Endothelial cell of umbilical vein (primary cell): ENCODE measurements around the gene GCAT. TPM values are rescaled to one million over a fixed set of nuclear protein-coding genes. Genes with fewer than 3 reads are reported as not detected.

Experiments used
- BruUV-seq: library from RNA; stranded (reverse); fragments of 400-500 nt; replicated peaks from 2 replicates; lab custom pipeline; 2021; lab: Mats Ljungman, UMichigan
- CTCF ChIA-PET: fragments of 300-600, 350-600 bp; sonication (Branson Sonifier 250); formaldehyde crosslinking; loops from one replicate; lab custom pipeline; 2021; ENCODE audit warnings: antibody characterized with exemption, inconsistent platforms; lab: Charles Lee
- POLR2A ChIA-PET: fragments of 300-600, 350-600 bp; sonication (Branson Sonifier 250); formaldehyde crosslinking; loops from one replicate; lab custom pipeline; 2021; ENCODE audit warnings: antibody characterized with exemption, inconsistent platforms; lab: Charles Lee
- DNase-seq: peaks from one replicate; pipeline ENCODE4 v3.0.0-alpha.2; 2011; ENCODE audit warnings: low read depth, low spot score
- FAIRE-seq: peaks from 2 replicates; lab custom pipeline; 2011; peaks lifted over from hg19 to GRCh38; lab: Jason Lieb, UNC
- H2AFZ ChIP-seq: 2 replicates; pipeline ENCODE4 v1.6.0; 2012; ENCODE audit warnings: low read depth, low read length, control low read depth, inconsistent platforms
- H3K27ac ChIP-seq: 2 replicates; pipeline ENCODE4 v1.5.1; 2011; ENCODE audit warnings: low read depth, mild to moderate bottlenecking, control low read depth, low read length, moderate library complexity; ENCODE audit not compliant: insufficient read depth
- H3K27me3 ChIP-seq, 2 experiments: 2 replicates each; pipeline versions ENCODE4 v1.6.0 to v1.6.1; 2011; ENCODE audit warnings: low read length in 2 of 2, mixed read lengths in 1 of 2; ENCODE audit not compliant: control insufficient read depth in 2 of 2, insufficient read depth in 2 of 2
- H3K36me3 ChIP-seq, 2 experiments: 2 replicates in 1 of 2; 3 replicates in 1 of 2; pipeline ENCODE4 v1.5.1; 2011; ENCODE audit warnings: low read length in 2 of 2, mild to moderate bottlenecking in 1 of 2, moderate library complexity in 1 of 2; ENCODE audit not compliant: control insufficient read depth in 2 of 2, insufficient read depth in 2 of 2; ENCODE audit errors: extremely low read depth in 1 of 2
- H3K4me1 ChIP-seq: 3 replicates; pipeline ENCODE4 v1.5.1; 2011; ENCODE audit warnings: mild to moderate bottlenecking, low read length; ENCODE audit not compliant: control insufficient read depth, insufficient read depth; ENCODE audit errors: extremely low read depth
- H3K4me2 ChIP-seq: 2 replicates; pipeline ENCODE4 v1.6.1; 2011; ENCODE audit warnings: low read length, control low read depth, mixed read lengths; ENCODE audit not compliant: insufficient read depth
- H3K4me3 ChIP-seq, 3 experiments: fragments of 200-600 bp in 1 of 3; sonication (generic), shearing (Covaris generic) in 1 of 3; replicated peaks in 1 of 3; 2 replicates each; pipeline ENCODE4 v1.5.1; 2011 to 2016; ENCODE audit warnings: control low read depth in 3 of 3, low read length in 3 of 3, mild to moderate bottlenecking in 2 of 3, inconsistent platforms in 1 of 3, low read depth in 1 of 3, moderate library complexity in 1 of 3; ENCODE audit not compliant: insufficient read depth in 1 of 3
- H3K79me2 ChIP-seq: 2 replicates; pipeline ENCODE4 v1.6.0; 2012; ENCODE audit warnings: low read length, inconsistent platforms; ENCODE audit not compliant: control insufficient read depth, insufficient read depth
- H3K9ac ChIP-seq: replicated peaks from 2 replicates; pipeline ENCODE3; 2011; ENCODE audit warnings: low read length, control low read depth; ENCODE audit not compliant: insufficient read depth; ENCODE audit errors: extremely low read depth
- H3K9me1 ChIP-seq: replicated peaks from 3 replicates; pipeline ENCODE4 v1.6.0; 2011; ENCODE audit warnings: mild to moderate bottlenecking, low read length; ENCODE audit not compliant: control insufficient read depth, insufficient read depth; ENCODE audit errors: extremely low read depth
- H3K9me3 ChIP-seq: replicated peaks from 2 replicates; pipeline ENCODE4 v1.5.1; 2012; ENCODE audit warnings: low read length, inconsistent platforms; ENCODE audit not compliant: control insufficient read depth, insufficient read depth
- H4K20me1 ChIP-seq: replicated peaks from 2 replicates; pipeline ENCODE3; 2011; ENCODE audit warnings: mild to moderate bottlenecking, low read length; ENCODE audit not compliant: control insufficient read depth, insufficient read depth; ENCODE audit errors: extremely low read depth
- MAX ChIP-seq: IDR thresholded peaks from 2 replicates; pipeline ENCODE4 v1.6.1; 2011; ENCODE audit not compliant: insufficient read depth, insufficient read length
- MYC ChIP-seq: IDR thresholded peaks from one replicate; pipeline ENCODE4 v1.6.1; 2011; ENCODE audit warnings: mild to moderate bottlenecking, low read depth, low read length
- POLR2A ChIP-seq: IDR thresholded peaks from 2 replicates; pipeline ENCODE4 v1.6.1; 2012; ENCODE audit warnings: low read depth, mild to moderate bottlenecking, control low read depth, low read length
- POLR2AphosphoS5 ChIP-seq: IDR thresholded peaks from 2 replicates; pipeline ENCODE4 v1.6.1; 2012; ENCODE audit warnings: low read depth, mild to moderate bottlenecking, control low read depth, low read length, moderate library complexity; ENCODE audit not compliant: insufficient read depth
- dilution Hi-C: fragments of 300-500 bp; cut with MboI; formaldehyde crosslinking; loops from one replicate; pipeline ENCODE4 v1.15.0; 2019; ENCODE audit warnings: low sequenced_read_pairs; ENCODE audit not compliant: extremely low pct_ligation_motif_present
- intact Hi-C: fragments of 100-400 bp; cut with micrococcal nuclease; formaldehyde crosslinking; loops from one replicate; pipeline ENCODE4 v1.10.0; 2022
- polyA plus RNA-seq, 4 experiments: library from polyadenylated mRNA; depleted of rRNA in 3 of 4; stranded (reverse) in 3 of 4; unstranded in 1 of 4; fragments of >200 nt; gene quantifications; 2 replicates each; pipeline versions ENCODE4 v1.2.1 to v1.2.3, GENCODE V29; 2011 to 2012; ENCODE audit warnings: missing spikeins in 1 of 4
- total RNA-seq: library from RNA; stranded (reverse); gene quantifications from 2 replicates; pipeline ENCODE4 v1.2.3, GENCODE V29; 2021

The GCAT gene
- total and polyA plus RNA-seq, 2 donors (not counting 3 experiments of a cell fraction or from before 2014, with no cell fraction given), result 19.7 TPM

GRCh38 chr22:37804881-37805809, 2.6 kb upstream of the GCAT start:
- ChIA-PET CTCF (interaction anchor here (0.9 to 1.1 kb wide), 3 partner anchors 13 to 198 kb away, joined by 3 to 7 read pairs (median 3); no protein-coding TSS in a partner anchor), POLR2A (interaction anchor here (0.5 to 1.1 kb wide), 5 partner anchors 13 to 385 kb away, joined by 3 to 6 read pairs (median 4); partner anchors contain the start of gene GGA1)
- Histone ChIP-seq H3K4me1 (peaks cover 36% of the 10 kb centered on the region), H3K9me1 (no peaks in the 10 kb centered on the region), H3K9me3 (no peaks in the 10 kb centered on the region), H3K4me2 (peak overlapping the region; percentile 88), H4K20me1 (no peaks in the 10 kb centered on the region), H3K27me3 (no peaks in the 10 kb centered on the region), H3K9ac (peak overlapping the region; percentile 95), H3K79me2 (peaks cover 13% of the 10 kb centered on the region), H3K27ac (peak overlapping the region; percentile 78), H3K36me3 (no peaks in the 10 kb centered on the region), H2AFZ (peak overlapping the region; percentile 69), H3K4me3 (peak overlapping the region; percentile 64 to 79 (median 66))
- BruUV-seq, result TSS peak; percentile 54
- FAIRE-seq (peak; percentile 85), DNase-seq (peak; percentile 84)
- intact Hi-C loops (no loop called here), dilution Hi-C loops (no loop called here)
- TF ChIP-seq MAX, result no peak
- peak; percentile 96 for TF ChIP-seq POLR2A
- peak; percentile 98 for TF ChIP-seq POLR2AphosphoS5

- H3K4me3 ChIP-seq, result peak overlapping the region; percentile 64 to 79 (median 66)
- peak overlapping the region; percentile 88 for H3K4me2 ChIP-seq
- H3K4me1 ChIP-seq, result peaks cover 36% of the 10 kb centered on the region
- H3K9me3 ChIP-seq, result no peaks in the 10 kb centered on the region
- H3K27ac ChIP-seq, result peak overlapping the region; percentile 78
- peak; percentile 9 for TF ChIP-seq POLR2A
- TF ChIP-seq MYC, result no peak
- POLR2A ChIA-PET, result interaction anchor here (0.8 to 1.1 kb wide), 2 partner anchors 12 to 197 kb away, joined by 3 to 5 read pairs; partner anchors contain the start of gene GGA1
- no peaks in the 10 kb centered on the region for H4K20me1 ChIP-seq
- no peaks in the 10 kb centered on the region for H3K9me1 ChIP-seq
- DNase-seq (no peak), FAIRE-seq (no peak)
- H3K9ac ChIP-seq, result peak overlapping the region; percentile 95
- H3K27me3 ChIP-seq, result no peaks in the 10 kb centered on the region
- CTCF ChIA-PET, result interaction anchor here (1.1 kb wide), 1 partner anchor 23 kb away, joined by 3 read pairs; no protein-coding TSS in a partner anchor
- no peaks in the 10 kb centered on the region for H3K36me3 ChIP-seq
- intact Hi-C loops, result no loop called here
- BruUV-seq, result no TSS peak
- peaks cover 13% of the 10 kb centered on the region for H3K79me2 ChIP-seq
- peak overlapping the region; percentile 69 for H2AFZ ChIP-seq
- dilution Hi-C loops, result no loop called here
Measured at GRCh38 chr22:37805810-37806277, 1.9 kb upstream of the GCAT start.
